ENCODE results near the gene BTK.

BTK gene

DNA sequence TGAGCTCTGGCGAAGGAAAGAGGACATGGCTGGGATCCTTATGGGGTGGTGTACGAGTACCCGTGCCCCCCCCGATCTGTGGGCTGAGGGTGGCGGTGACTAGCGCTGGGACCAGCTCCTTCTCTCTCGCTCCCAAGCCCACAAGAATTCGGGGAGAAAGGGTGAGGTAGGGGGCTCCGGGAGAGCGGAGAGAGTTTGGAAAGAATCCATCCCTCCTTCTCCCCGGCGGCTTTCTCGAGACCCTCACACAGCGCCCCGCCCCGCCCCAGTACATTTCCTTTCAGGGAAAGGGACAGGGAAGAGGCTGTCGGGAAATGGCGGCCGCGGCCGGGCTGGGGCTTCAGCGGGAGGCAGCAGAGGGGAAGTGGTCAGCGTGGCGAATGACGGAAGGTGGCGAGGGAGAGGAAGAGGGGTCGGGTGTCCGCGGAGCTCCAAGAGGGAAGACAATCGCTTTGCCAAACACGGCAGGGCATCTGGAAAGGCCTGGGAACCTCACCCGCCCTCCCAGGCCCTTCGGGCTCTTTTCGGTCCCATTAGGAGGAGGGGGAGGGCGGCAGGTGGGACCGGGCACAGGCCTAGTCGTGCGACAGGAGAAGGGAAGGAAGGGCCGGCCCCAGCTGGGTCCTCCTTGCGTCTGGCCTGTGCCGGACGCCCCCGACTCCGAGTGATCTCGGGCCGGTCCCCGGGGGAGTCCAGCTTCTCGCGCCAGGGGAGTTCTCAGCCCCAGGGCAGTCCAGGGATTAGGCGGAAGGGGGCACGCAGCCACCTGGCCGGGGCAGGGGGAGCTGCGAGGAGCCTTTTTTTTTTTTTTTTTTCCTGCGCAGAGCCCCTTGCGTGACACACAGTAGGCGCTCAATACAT lies 32.2 kb upstream of the BTK start:
- intact Hi-C loops (cut with DNase I; ENCODE audit: low total_unique reads): loop anchor here (5.0 kb wide), 1 partner anchor 379 kb away; no protein-coding TSS in a partner anchor
- DNase-seq: peak; percentile 53 to 78
- peaks cover 0 to under 1% (median 0%) of the 10 kb centered on the region in 3 donors for H3K36me3 ChIP-seq
- H3K4me3 ChIP-seq: peak overlapping the region; percentile 68
- peaks cover 0 to 27% (median 6%) of the 10 kb centered on the region in 4 donors for H3K4me1 ChIP-seq
- TF ChIP-seq, protein P1, sequence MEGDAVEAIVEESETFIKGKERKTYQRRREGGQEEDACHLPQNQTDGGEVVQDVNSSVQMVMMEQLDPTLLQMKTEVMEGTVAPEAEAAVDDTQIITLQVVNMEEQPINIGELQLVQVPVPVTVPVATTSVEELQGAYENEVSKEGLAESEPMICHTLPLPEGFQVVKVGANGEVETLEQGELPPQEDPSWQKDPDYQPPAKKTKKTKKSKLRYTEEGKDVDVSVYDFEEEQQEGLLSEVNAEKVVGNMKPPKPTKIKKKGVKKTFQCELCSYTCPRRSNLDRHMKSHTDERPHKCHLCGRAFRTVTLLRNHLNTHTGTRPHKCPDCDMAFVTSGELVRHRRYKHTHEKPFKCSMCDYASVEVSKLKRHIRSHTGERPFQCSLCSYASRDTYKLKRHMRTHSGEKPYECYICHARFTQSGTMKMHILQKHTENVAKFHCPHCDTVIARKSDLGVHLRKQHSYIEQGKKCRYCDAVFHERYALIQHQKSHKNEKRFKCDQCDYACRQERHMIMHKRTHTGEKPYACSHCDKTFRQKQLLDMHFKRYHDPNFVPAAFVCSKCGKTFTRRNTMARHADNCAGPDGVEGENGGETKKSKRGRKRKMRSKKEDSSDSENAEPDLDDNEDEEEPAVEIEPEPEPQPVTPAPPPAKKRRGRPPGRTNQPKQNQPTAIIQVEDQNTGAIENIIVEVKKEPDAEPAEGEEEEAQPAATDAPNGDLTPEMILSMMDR (IDR thresholded peaks at IDR 0.05): no peak
- no peaks in the 10 kb centered on the region for H3K9me3 ChIP-seq
- no peaks in the 10 kb centered on the region for H3K27me3 ChIP-seq
- H3K27ac ChIP-seq: peak overlapping the region; percentile 95 to 97

DNA sequence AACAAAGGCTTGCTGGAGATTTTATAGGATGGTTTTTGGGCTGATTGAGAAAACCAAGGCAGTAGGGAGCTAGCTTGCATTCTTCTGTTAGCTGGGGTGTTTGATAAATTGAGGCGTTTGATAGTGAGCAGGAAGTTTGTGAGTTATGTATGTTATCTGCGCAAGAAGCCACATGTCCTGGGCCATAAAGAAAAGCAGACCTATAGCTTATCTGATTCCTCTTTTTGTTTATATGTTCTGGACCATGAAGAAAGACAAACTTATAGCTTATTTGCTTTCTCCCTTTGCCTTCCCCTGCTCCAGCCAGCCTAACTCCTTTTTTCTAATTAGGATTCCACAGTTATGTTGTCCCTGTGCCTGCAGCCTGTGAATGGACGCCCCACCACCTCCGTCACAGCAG lies 31.2 kb upstream of the BTK start:
- intact Hi-C loops (cut with DNase I; ENCODE audit: low total_unique reads): loop anchor here (5.0 kb wide), 1 partner anchor 380 kb away; no protein-coding TSS in a partner anchor
- TF ChIP-seq, protein P1 (IDR thresholded peaks at IDR 0.05): no peak
- Histone ChIP-seq H3K9me3 (no peaks in the 10 kb centered on the region), H3K27ac (peak overlapping the region; percentile 95 to 97), H3K4me1 (peaks cover 0 to 33% (median 6%) of the 10 kb centered on the region in 4 donors), H3K4me3 (no peak overlapping the region), H3K36me3 (peaks cover 0 to 5% (median 3%) of the 10 kb centered on the region in 3 donors), H3K27me3 (no peaks in the 10 kb centered on the region)
- DNase-seq: no peak

DNA sequence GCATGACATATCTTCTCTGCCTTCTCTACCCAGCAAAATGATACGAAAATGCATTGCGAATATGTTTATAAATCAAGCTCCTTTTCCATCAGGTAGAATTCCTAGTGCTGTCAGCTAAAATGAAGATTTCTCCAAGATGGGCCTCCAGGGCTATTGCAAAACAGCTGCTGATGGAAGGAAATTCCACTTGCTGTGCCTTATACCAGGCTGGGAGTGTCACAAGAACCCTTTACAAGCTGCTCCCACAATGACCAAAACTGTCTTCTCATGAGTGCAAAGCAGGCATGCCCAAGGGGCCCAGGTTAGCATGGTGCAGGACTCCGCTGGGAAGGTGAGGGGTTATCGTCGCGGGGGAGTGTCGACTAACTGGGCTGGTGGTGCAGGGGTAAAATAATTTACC lies 30.7 kb upstream of the BTK start:
- H3K36me3 ChIP-seq: peaks cover 0 to 5% (median 4%) of the 10 kb centered on the region in 3 donors
- no peak overlapping the region for H3K4me3 ChIP-seq
- H3K9me3 ChIP-seq: no peaks in the 10 kb centered on the region
- intact Hi-C loops (cut with DNase I; ENCODE audit: low total_unique reads): loop anchor here (5.0 kb wide), 1 partner anchor 381 kb away; no protein-coding TSS in a partner anchor
- DNase-seq: no peak
- H3K4me1 ChIP-seq: peaks cover 0 to 38% (median 6%) of the 10 kb centered on the region in 4 donors
- TF ChIP-seq, protein P1 (IDR thresholded peaks at IDR 0.05): no peak
- H3K27ac ChIP-seq: no peak overlapping the region
- H3K27me3 ChIP-seq: no peaks in the 10 kb centered on the region

DNA sequence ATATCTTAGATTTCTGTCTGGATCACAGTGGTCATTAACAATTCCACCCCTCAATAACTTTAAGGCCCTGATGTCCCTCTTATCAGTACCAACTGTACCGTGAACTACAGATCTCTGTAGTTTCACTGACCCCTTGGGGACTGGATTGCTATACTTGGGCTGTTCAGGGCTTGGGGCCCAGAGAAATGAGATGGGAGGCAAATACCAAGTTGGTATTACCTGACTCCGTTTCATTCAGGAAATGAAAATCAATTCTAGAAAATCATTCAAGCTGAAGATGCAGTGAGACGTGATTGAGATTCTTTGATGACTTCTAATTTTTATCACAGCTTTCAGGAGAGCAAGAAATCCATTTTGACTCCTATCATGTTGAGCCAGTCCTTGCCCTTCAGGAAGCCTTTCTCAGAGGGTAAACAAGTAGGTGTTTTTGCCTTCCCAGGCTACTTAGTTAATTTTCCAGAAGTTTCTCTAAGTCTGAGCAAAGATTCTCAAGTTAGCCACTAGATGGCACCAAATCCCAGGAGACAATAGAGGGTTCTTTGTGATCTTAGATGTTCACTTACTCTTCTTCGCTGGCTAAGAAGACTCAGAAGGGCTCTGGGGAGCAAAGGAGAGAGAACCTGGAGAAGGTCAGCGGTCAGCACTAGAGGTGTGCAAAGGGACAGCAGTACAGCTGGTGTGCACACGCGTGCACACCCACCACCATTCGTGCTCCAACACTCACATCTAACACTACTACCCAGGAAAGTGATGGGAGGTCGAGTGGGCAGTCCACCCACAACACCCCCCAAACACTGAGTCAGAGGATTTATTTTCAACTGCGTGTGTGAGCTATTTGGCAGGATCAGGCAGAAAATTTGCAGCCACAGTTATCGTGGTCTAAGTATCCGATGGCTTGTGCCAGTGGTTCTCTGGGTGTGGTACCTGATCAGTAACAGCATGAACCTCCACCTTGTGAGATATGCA lies 29.5 kb upstream of the BTK start:
- intact Hi-C loops (cut with DNase I; ENCODE audit: low total_unique reads): loop anchor here (5.0 kb wide), 1 partner anchor 382 kb away; no protein-coding TSS in a partner anchor
- no peaks in the 10 kb centered on the region for H3K9me3 ChIP-seq
- TF ChIP-seq, protein P1 (IDR thresholded peaks at IDR 0.05): peak; percentile 53 to 62
- peaks cover 0 to 49% (median 6%) of the 10 kb centered on the region in 4 donors for H3K4me1 ChIP-seq
- DNase-seq: no peak
- no peak overlapping the region for H3K4me3 ChIP-seq
- H3K36me3 ChIP-seq: peaks cover 0 to 5% (median 4%) of the 10 kb centered on the region in 3 donors
- H3K27me3 ChIP-seq: no peaks in the 10 kb centered on the region
- H3K27ac ChIP-seq: peak overlapping the region; percentile 59 to 70

DNA sequence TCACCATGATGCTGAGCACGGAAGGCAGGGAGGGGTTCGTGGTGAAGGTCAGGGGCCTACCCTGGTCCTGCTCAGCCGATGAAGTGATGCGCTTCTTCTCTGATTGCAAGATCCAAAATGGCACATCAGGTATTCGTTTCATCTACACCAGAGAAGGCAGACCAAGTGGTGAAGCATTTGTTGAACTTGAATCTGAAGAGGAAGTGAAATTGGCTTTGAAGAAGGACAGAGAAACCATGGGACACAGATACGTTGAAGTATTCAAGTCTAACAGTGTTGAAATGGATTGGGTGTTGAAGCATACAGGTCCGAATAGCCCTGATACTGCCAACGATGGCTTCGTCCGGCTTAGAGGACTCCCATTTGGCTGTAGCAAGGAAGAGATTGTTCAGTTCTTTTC lies 26.0 kb upstream of the BTK start:
- intact Hi-C loops (cut with DNase I; ENCODE audit: low total_unique reads): no loop called here
- Histone ChIP-seq H3K9me3 (no peaks in the 10 kb centered on the region), H3K27me3 (no peaks in the 10 kb centered on the region), H3K4me3 (no peak overlapping the region), H3K27ac (no peak overlapping the region), H3K36me3 (peaks cover 0 to 5% (median 4%) of the 10 kb centered on the region in 3 donors), H3K4me1 (peaks cover 0 to 51% (median 3%) of the 10 kb centered on the region in 4 donors)
- DNase-seq: no peak
- TF ChIP-seq, protein P1 (IDR thresholded peaks at IDR 0.05): no peak
